DND-41 (cell line): ENCODE results near the gene NEFH.

Experiments
- CTCF ChIP-seq: IDR thresholded peaks from 2 replicates; pipeline ENCODE4 v1.5.1; 2012; ENCODE audit warnings: borderline replicate concordance, low read length, moderate library complexity, mild to moderate bottlenecking; ENCODE audit not compliant: poor library complexity, severe bottlenecking; ENCODE audit errors: extremely low read depth
- EZH2 ChIP-seq: IDR thresholded peaks from 3 replicates; pipeline ENCODE4 v1.6.1; 2012; ENCODE audit warnings: borderline replicate concordance, low read depth, mild to moderate bottlenecking, moderate library complexity, low read length, inconsistent platforms; ENCODE audit not compliant: severe bottlenecking

GRCh38 chr22:29510542-29510941 lies 30.5 kb downstream of the NEFH start:
- no peak for TF ChIP-seq CTCF
- no peak for TF ChIP-seq EZH2
